ENCODE data around the gene RPP14. TPM values are rescaled to one million over a fixed set of nuclear protein-coding genes. Genes with fewer than 3 reads are reported as not detected.

Gene RPP14
- total and polyA plus RNA-seq, 9 donors, result 14.3 to 24.6 (median 19.0) TPM

DNA sequence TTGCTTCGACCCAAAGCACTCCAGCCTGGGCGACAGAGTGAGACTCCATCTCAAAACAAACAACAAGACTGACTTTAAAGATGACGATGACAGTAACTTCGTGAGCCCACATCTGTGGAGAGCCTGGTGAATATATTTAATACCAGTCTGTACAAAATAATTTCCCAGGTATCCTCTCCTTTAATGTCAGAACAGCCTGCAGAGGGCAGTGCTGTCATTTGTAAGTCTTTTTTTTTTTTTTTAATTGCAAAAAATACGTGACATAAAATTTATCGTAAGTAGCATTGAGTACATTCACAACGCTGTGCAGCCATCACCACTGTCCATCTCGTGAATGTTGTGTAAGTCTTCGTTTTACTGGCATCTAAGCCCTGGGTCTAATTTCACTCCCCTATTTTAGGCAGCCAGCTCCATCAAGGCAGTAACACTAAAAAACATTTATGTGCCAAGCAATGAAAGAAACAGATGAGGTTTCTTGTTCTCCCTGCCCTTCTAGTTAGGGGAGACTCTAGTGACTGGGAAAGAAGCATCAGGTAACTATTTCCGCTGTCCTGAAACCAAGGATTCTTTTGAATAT is 1.7 kb downstream of the RPP14 start:
- peak; percentile 60 for DNase-seq
- Histone ChIP-seq H3K4me3 (ENCODE audit: low read length) (peak overlapping the region; percentile 95), H3K9me3 (replicated peaks; ENCODE audit: control insufficient read depth, low read depth, low read length) (no peaks in the 10 kb centered on the region), H3K4me1 (ENCODE audit: control insufficient read depth, insufficient read depth, low read length) (peaks cover 18% of the 10 kb centered on the region), H3K27ac (ENCODE audit: low read length) (no peak overlapping the region), H3K36me3 (ENCODE audit: control insufficient read depth, insufficient read depth, low read length) (peaks cover 43% of the 10 kb centered on the region), H3K27me3 (ENCODE audit: control insufficient read depth, insufficient read depth, low read length) (no peaks in the 10 kb centered on the region)
- no CpG with 5 or more reads among the region's 10 CpGs for WGBS (ENCODE audit: insufficient coverage)

- H3K4me1 ChIP-seq (ENCODE audit: control insufficient read depth, insufficient read depth, low read length), result peaks cover 18% of the 10 kb centered on the region
- no peaks in the 10 kb centered on the region for H3K9me3 ChIP-seq (replicated peaks; ENCODE audit: control insufficient read depth, low read depth, low read length)
- WGBS (ENCODE audit: insufficient coverage), result 50% methylated on average over 1 of the region's 1 CpG
- H3K27ac ChIP-seq (ENCODE audit: low read length), result no peak overlapping the region
- H3K36me3 ChIP-seq (ENCODE audit: control insufficient read depth, insufficient read depth, low read length), result peaks cover 48% of the 10 kb centered on the region
- no peak overlapping the region for H3K4me3 ChIP-seq (ENCODE audit: low read length)
- DNase-seq, result no peak
- H3K27me3 ChIP-seq (ENCODE audit: control insufficient read depth, insufficient read depth, low read length), result no peaks in the 10 kb centered on the region
These were observed 2.7 kb downstream of the RPP14 start for GRCh38 chr3:58308728-58309127.

DNA sequence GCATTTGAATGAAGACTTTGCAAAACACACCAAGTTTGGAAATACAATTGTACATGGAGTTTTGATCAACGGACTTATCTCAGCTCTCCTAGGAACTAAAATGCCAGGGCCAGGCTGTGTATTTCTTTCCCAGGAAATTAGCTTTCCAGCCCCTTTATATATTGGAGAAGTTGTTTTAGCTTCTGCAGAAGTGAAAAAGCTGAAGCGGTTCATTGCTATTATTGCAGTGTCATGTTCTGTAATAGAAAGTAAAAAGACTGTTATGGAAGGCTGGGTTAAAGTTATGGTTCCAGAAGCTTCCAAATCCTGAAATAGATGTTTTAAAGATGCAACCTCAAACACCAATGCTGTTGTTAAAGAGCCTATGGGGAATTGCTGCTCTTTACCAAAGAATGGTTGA is 11.8 kb downstream of the RPP14 start:
- Histone ChIP-seq H3K9me3 (replicated peaks; ENCODE audit: control insufficient read depth, low read depth, low read length) (no peaks in the 10 kb centered on the region), H3K4me3 (ENCODE audit: low read length) (no peak overlapping the region), H3K4me1 (ENCODE audit: control insufficient read depth, insufficient read depth, low read length) (no peaks in the 10 kb centered on the region), H3K36me3 (ENCODE audit: control insufficient read depth, insufficient read depth, low read length) (peaks cover 45% of the 10 kb centered on the region), H3K27me3 (ENCODE audit: control insufficient read depth, insufficient read depth, low read length) (no peaks in the 10 kb centered on the region), H3K27ac (ENCODE audit: low read length) (no peak overlapping the region)
- DNase-seq, result no peak
- WGBS (ENCODE audit: insufficient coverage), result no CpG with 5 or more reads among the region's 2 CpGs

- DNase-seq, result no peak
- no peaks in the 10 kb centered on the region for H3K9me3 ChIP-seq (replicated peaks; ENCODE audit: control insufficient read depth, low read depth, low read length)
- WGBS (ENCODE audit: insufficient coverage), result 96% methylated on average over 7 of the region's 7 CpGs
- H3K27me3 ChIP-seq (ENCODE audit: control insufficient read depth, insufficient read depth, low read length), result no peaks in the 10 kb centered on the region
- no peak overlapping the region for H3K4me3 ChIP-seq (ENCODE audit: low read length)
- H3K4me1 ChIP-seq (ENCODE audit: control insufficient read depth, insufficient read depth, low read length), result no peaks in the 10 kb centered on the region
- H3K36me3 ChIP-seq (ENCODE audit: control insufficient read depth, insufficient read depth, low read length), result peaks cover 19% of the 10 kb centered on the region
- no peak overlapping the region for H3K27ac ChIP-seq (ENCODE audit: low read length)
These were observed 15.7 kb downstream of the RPP14 start for GRCh38 chr3:58321791-58322190.

DNA sequence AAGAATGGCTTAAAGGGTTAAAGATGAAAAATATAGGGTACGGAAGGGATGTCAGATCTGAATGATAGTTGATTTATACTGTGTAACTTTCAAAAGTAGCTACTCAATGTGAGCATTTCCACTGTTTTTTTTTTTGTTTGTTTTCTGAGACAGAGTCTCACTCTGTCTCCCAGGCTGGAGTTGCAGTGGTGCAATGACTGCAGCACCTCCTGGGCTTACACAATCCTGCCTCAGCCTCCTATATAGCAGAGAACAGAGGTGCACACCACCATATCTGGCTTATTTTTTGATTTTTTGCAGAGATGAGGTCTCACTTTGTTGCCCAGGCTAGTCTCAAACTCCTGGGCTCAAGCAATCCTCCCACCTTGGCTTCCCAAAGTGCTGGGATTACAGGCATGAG is 16.7 kb downstream of the RPP14 start:
- no peak overlapping the region for H3K4me3 ChIP-seq (ENCODE audit: low read length)
- H3K4me1 ChIP-seq (ENCODE audit: control insufficient read depth, insufficient read depth, low read length), result no peaks in the 10 kb centered on the region
- H3K27ac ChIP-seq (ENCODE audit: low read length), result no peak overlapping the region
- peaks cover 10% of the 10 kb centered on the region for H3K36me3 ChIP-seq (ENCODE audit: control insufficient read depth, insufficient read depth, low read length)
- no peak for DNase-seq
- no peaks in the 10 kb centered on the region for H3K27me3 ChIP-seq (ENCODE audit: control insufficient read depth, insufficient read depth, low read length)
- no peaks in the 10 kb centered on the region for H3K9me3 ChIP-seq (replicated peaks; ENCODE audit: control insufficient read depth, low read depth, low read length)
- no CpG with 5 or more reads among the region's 1 CpG for WGBS (ENCODE audit: insufficient coverage)

DNA sequence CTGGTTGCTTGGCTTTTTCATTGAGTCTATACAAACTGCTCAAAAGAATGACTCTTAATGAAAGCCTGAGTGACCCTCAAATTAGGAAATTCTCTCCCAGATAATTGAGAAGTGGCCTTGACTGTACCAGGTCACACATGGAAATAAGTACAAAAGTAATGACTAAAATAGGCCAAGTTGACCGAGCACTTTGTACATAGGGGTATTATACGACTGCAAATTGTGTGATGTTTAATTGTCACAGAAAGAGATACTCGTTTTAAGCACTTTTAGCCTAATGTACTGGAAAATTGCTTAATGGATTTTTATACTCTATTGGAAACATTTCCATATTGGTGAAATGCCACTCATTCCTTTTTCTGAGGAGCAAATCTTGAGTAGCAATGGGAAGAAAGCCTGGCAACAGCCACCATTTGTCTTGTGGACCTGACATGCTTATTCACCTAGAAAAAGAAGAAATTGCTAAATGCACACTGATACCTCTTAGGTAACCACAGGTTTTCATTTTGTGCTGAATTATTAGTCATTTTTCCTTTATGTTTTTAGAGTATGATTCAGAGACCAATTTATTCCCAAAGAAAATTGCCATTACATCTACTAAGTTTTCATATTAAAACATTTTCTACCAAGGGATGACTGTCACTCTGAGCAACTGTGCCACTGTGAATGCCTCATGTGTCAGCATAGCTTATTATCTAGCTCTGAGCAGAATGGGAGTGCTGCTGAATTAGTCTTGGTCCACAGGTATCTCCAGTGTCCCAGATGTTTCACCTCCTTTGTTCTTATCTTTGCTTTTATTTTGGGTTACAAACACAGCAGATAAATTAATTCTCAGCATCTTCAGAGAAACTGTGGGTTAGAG is 17.7 kb downstream of the RPP14 start:
- H3K4me1 ChIP-seq (ENCODE audit: control insufficient read depth, insufficient read depth, low read length), result no peaks in the 10 kb centered on the region
- no peak overlapping the region for H3K27ac ChIP-seq (ENCODE audit: low read length)
- WGBS (ENCODE audit: insufficient coverage), result no CpG with 5 or more reads among the region's 3 CpGs
- peaks cover 2% of the 10 kb centered on the region for H3K36me3 ChIP-seq (ENCODE audit: control insufficient read depth, insufficient read depth, low read length)
- DNase-seq, result no peak
- H3K4me3 ChIP-seq (ENCODE audit: low read length), result no peak overlapping the region
- no peaks in the 10 kb centered on the region for H3K27me3 ChIP-seq (ENCODE audit: control insufficient read depth, insufficient read depth, low read length)
- H3K9me3 ChIP-seq (replicated peaks; ENCODE audit: control insufficient read depth, low read depth, low read length), result no peaks in the 10 kb centered on the region

- H3K27ac ChIP-seq (ENCODE audit: low read length), result no peak overlapping the region
- WGBS (ENCODE audit: insufficient coverage), result 43% methylated on average over 2 of the region's 7 CpGs
These were observed 18.6 kb downstream of the RPP14 start for GRCh38 chr3:58324391-58325390.

GRCh38 chr3:58325525-58325992 is 19.5 kb downstream of the RPP14 start:
- Histone ChIP-seq H3K27ac (ENCODE audit: low read length) (no peak overlapping the region), H3K4me3 (ENCODE audit: low read length) (no peak overlapping the region), H3K27me3 (ENCODE audit: control insufficient read depth, insufficient read depth, low read length) (no peaks in the 10 kb centered on the region), H3K4me1 (ENCODE audit: control insufficient read depth, insufficient read depth, low read length) (no peaks in the 10 kb centered on the region), H3K36me3 (ENCODE audit: control insufficient read depth, insufficient read depth, low read length) (no peaks in the 10 kb centered on the region), H3K9me3 (replicated peaks; ENCODE audit: control insufficient read depth, low read depth, low read length) (no peaks in the 10 kb centered on the region)
- no CpG with 5 or more reads among the region's 2 CpGs for WGBS (ENCODE audit: insufficient coverage)
- DNase-seq, result no peak

More at GRCh38 chr3:58324391-58325390, 18.6 kb downstream of the RPP14 start:
- no peak overlapping the region for H3K4me3 ChIP-seq (ENCODE audit: low read length)
- no peaks in the 10 kb centered on the region for H3K9me3 ChIP-seq (replicated peaks; ENCODE audit: control insufficient read depth, low read depth, low read length)
- no peaks in the 10 kb centered on the region for H3K36me3 ChIP-seq (ENCODE audit: control insufficient read depth, insufficient read depth, low read length)
- no peaks in the 10 kb centered on the region for H3K4me1 ChIP-seq (ENCODE audit: control insufficient read depth, insufficient read depth, low read length)
- no peaks in the 10 kb centered on the region for H3K27me3 ChIP-seq (ENCODE audit: control insufficient read depth, insufficient read depth, low read length)
- DNase-seq, result no peak

GRCh38 chr3:58326267-58326900 is 20.3 kb downstream of the RPP14 start:
- Histone ChIP-seq H3K4me3 (ENCODE audit: low read length) (no peak overlapping the region), H3K9me3 (replicated peaks; ENCODE audit: control insufficient read depth, low read depth, low read length) (no peaks in the 10 kb centered on the region), H3K36me3 (ENCODE audit: control insufficient read depth, insufficient read depth, low read length) (no peaks in the 10 kb centered on the region), H3K27me3 (ENCODE audit: control insufficient read depth, insufficient read depth, low read length) (no peaks in the 10 kb centered on the region), H3K27ac (ENCODE audit: low read length) (no peak overlapping the region), H3K4me1 (ENCODE audit: control insufficient read depth, insufficient read depth, low read length) (no peaks in the 10 kb centered on the region)
- WGBS (ENCODE audit: insufficient coverage), result 65% methylated on average over 5 of the region's 8 CpGs
- DNase-seq, result no peak
